Keratinocyte (primary cell): Measurements from ENCODE around the gene UTP15.

ENCODE experiments used
- EZH2 ChIP-seq: IDR thresholded peaks from one replicate; pipeline ENCODE4 v1.6.1; 2012; ENCODE audit warnings: inconsistent platforms, mild to moderate bottlenecking, low read length, moderate library complexity
- TF ChIP-seq, protein P1 (sequence below), 3 experiments: IDR thresholded peaks in 1 of 3; conservative IDR thresholded peaks in 1 of 3; optimal IDR thresholded peaks in 1 of 3; 2 replicates in 2 of 3; 3 replicates in 1 of 3; pipeline versions ENCODE3 to v1.5.1; 2011; ENCODE audit warnings: low read length in 3 of 3, mild to moderate bottlenecking in 3 of 3, moderate library complexity in 2 of 3, control low read depth in 1 of 3, inconsistent platforms in 1 of 3; ENCODE audit not compliant: insufficient read depth in 2 of 3; ENCODE audit errors: extremely low read depth in 1 of 3

DNA sequence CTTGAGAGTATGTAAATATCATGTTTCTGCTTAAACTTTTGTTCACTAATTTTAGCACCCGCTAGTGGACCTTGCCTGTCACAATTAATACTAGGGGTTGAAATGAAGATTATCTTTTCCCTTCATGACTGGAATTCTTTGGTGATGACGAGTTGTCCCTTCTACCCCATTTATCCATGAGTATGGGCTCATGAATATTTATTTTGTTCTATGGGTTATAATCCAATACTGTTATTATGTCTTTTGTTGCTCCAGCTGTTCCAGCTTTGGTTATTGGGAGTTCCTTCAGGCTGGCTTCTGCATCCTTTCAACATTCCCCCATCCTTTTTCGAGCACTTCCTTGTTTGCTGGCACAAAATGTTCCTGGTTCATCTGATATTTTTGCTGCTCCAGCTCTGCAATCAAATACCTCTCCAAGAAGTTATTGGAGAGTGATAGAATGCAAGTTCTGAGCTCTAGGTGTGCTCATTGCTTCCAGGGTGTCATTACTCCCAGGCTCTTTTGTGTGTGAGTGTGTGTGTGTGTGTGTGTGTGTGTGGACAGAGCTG, 40.7 kb downstream of the UTP15 start:
- TF ChIP-seq, protein P1, sequence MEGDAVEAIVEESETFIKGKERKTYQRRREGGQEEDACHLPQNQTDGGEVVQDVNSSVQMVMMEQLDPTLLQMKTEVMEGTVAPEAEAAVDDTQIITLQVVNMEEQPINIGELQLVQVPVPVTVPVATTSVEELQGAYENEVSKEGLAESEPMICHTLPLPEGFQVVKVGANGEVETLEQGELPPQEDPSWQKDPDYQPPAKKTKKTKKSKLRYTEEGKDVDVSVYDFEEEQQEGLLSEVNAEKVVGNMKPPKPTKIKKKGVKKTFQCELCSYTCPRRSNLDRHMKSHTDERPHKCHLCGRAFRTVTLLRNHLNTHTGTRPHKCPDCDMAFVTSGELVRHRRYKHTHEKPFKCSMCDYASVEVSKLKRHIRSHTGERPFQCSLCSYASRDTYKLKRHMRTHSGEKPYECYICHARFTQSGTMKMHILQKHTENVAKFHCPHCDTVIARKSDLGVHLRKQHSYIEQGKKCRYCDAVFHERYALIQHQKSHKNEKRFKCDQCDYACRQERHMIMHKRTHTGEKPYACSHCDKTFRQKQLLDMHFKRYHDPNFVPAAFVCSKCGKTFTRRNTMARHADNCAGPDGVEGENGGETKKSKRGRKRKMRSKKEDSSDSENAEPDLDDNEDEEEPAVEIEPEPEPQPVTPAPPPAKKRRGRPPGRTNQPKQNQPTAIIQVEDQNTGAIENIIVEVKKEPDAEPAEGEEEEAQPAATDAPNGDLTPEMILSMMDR (optimal IDR thresholded peaks at IDR 0.05 in 1 of 3, IDR thresholded peaks at IDR 0.05 in 1 of 3, conservative IDR thresholded peaks at IDR 0.05 in 1 of 3; ENCODE audit: extremely low read depth in 1 of 3, insufficient read depth in 2 of 3, low read length in 3 of 3) = no peak
- TF ChIP-seq EZH2 = no peak
